HepG2 (cell line): ENCODE results near the gene CDC25C. TPM values are rescaled to one million over a fixed set of nuclear protein-coding genes. Genes with fewer than 3 reads are reported as not detected.

ENCODE experiments used
- GABPB1 ChIP-seq: IDR thresholded peaks from 2 replicates; pipeline ENCODE4 v1.6.1; 2016; ENCODE audit warnings: mild to moderate bottlenecking, missing genetic modification reagents, moderate library complexity, missing compliant biosample characterization
- GLI4 ChIP-seq: sonication (generic); formaldehyde crosslinking; IDR thresholded peaks from 2 replicates; pipeline ENCODE4 v1.5.1; 2020; ENCODE audit warnings: missing genetic modification reagents, mild to moderate bottlenecking, moderate library complexity, borderline replicate concordance
- HNF1B ChIP-seq: sonication (generic); formaldehyde crosslinking; IDR thresholded peaks from 2 replicates; pipeline ENCODE4 v1.5.1; 2020; ENCODE audit warnings: mild to moderate bottlenecking, moderate library complexity, missing genetic modification reagents
- KDM3A ChIP-seq: IDR thresholded peaks from 2 replicates; pipeline ENCODE4 v1.6.1; 2018; ENCODE audit warnings: low read depth, missing compliant biosample characterization
- NR2C2 ChIP-seq: sonication (generic); formaldehyde crosslinking; IDR thresholded peaks from 2 replicates; pipeline ENCODE4 v1.4.0; 2020; ENCODE audit warnings: missing genetic modification reagents, mild to moderate bottlenecking, moderate library complexity, borderline replicate concordance
- NR2F6 ChIP-seq, 2 experiments: IDR thresholded peaks; 2 replicates each; pipeline ENCODE4 v1.6.1; 2016; ENCODE audit warnings: antibody characterized with exemption in 1 of 2, mild to moderate bottlenecking in 1 of 2
- NRL ChIP-seq: sonication (generic); formaldehyde crosslinking; IDR thresholded peaks from 2 replicates; pipeline ENCODE4 v1.5.0; 2020; ENCODE audit warnings: missing genetic modification reagents, mild to moderate bottlenecking, moderate library complexity, borderline replicate concordance
- PATZ1 ChIP-seq: sonication (generic); formaldehyde crosslinking; IDR thresholded peaks from 2 replicates; pipeline ENCODE4 v1.4.0; 2020; ENCODE audit warnings: missing genetic modification reagents
- SMAD1 ChIP-seq: sonication (generic); formaldehyde crosslinking; IDR thresholded peaks from 2 replicates; pipeline ENCODE4 v1.4.0; 2020; ENCODE audit warnings: missing genetic modification reagents, low read depth, mild to moderate bottlenecking, borderline replicate concordance
- SP4 ChIP-seq: sonication (generic); formaldehyde crosslinking; IDR thresholded peaks from 2 replicates; pipeline ENCODE4 v1.8.1; 2023; ENCODE audit warnings: mild to moderate bottlenecking, missing genetic modification reagents
- SRF ChIP-seq: IDR thresholded peaks from 2 replicates; pipeline ENCODE4 v1.6.1; 2011; ENCODE audit warnings: mild to moderate bottlenecking, low read depth, low read length, moderate library complexity
- TAF15 ChIP-seq: fragments of 200-400 bp; formaldehyde crosslinking; IDR thresholded peaks from one replicate; pipeline ENCODE4 v1.6.1; 2018; ENCODE audit warnings: mild to moderate bottlenecking, low read depth, low read length; ENCODE audit not compliant: poor library complexity, severe bottlenecking
- TBL1XR1 ChIP-seq: fragments of 150-350 bp; IDR thresholded peaks from 2 replicates; pipeline ENCODE4 v1.6.1; 2014; ENCODE audit warnings: borderline replicate concordance, low read length; ENCODE audit not compliant: partially characterized antibody
- THRA ChIP-seq: sonication (generic); formaldehyde crosslinking; IDR thresholded peaks from 2 replicates; pipeline ENCODE4 v1.4.0; 2020; ENCODE audit warnings: missing genetic modification reagents, borderline replicate concordance
- ZFP36L1 ChIP-seq: sonication (generic); formaldehyde crosslinking; IDR thresholded peaks from 2 replicates; pipeline ENCODE4 v1.8.0; 2022; ENCODE audit warnings: mild to moderate bottlenecking, missing genetic modification reagents, moderate library complexity
- ZGPAT ChIP-seq: IDR thresholded peaks from 2 replicates; pipeline ENCODE4 v1.6.1; 2016; ENCODE audit warnings: mild to moderate bottlenecking
- ZNF563 ChIP-seq: sonication (generic); formaldehyde crosslinking; IDR thresholded peaks from 2 replicates; pipeline ENCODE4 v1.8.0; 2022; ENCODE audit warnings: mild to moderate bottlenecking, moderate library complexity, missing genetic modification reagents
- ZNF597 ChIP-seq: sonication (generic); formaldehyde crosslinking; IDR thresholded peaks from 2 replicates; pipeline ENCODE4 v1.5.0; 2020; ENCODE audit warnings: missing genetic modification reagents
- ZNF703 ChIP-seq: sonication (generic); formaldehyde crosslinking; IDR thresholded peaks from 2 replicates; pipeline ENCODE4 v1.5.1; 2020; ENCODE audit warnings: missing genetic modification reagents, mild to moderate bottlenecking, moderate library complexity, borderline replicate concordance
- ZNF775 ChIP-seq: sonication (generic); formaldehyde crosslinking; IDR thresholded peaks from 2 replicates; pipeline ENCODE4 v1.4.0; 2020; ENCODE audit warnings: missing genetic modification reagents, mild to moderate bottlenecking, moderate library complexity, borderline replicate concordance
- polyA plus RNA-seq, 8 experiments: library from polyadenylated mRNA; depleted of rRNA in 3 of 8; stranded (reverse) in 7 of 8; unstranded in 1 of 8; fragments of >200 nt; fragmentation: Illumina TruSeq in 4 of 8; extraction: Trizol in 4 of 8; gene quantifications; 2 replicates each; pipeline versions ENCODE4 v1.2.1 to v1.2.3, GENCODE V29; 2011 to 2016; ENCODE audit warnings: low read depth in 4 of 8, missing spikeins in 1 of 8, mixed read lengths in 1 of 8; ENCODE audit not compliant: insufficient read depth in 1 of 8
- total RNA-seq, 5 experiments: library from RNA; depleted of rRNA; stranded (reverse); fragments of >200 nt; fragmentation: Illumina TruSeq; extraction: Trizol; gene quantifications; 2 replicates each; pipeline ENCODE4 v1.2.3, GENCODE V29; 2016; ENCODE audit warnings: low read depth in 1 of 5

The CDC25C gene
- total and polyA plus RNA-seq, 2 of the 13 experiments (the other 11 are each of a cell fraction or from before 2014, with no cell fraction given): 17.7 to 27.6 TPM

- TF ChIP-seq SP4 (CRISPR knock-in tag) (peak; percentile 86), KDM3A (CRISPR knock-in tag) (0 out of 2 replicates have a peak, but pooled peaks have one; percentile 52), ZGPAT (CRISPR knock-in tag) (peak; percentile 84; the same call in 1 of the 2 replicates), TBL1XR1 (peak; percentile 75), TAF15 (peak; percentile 95), ZNF597 (no peak), GLI4 (no peak), HNF1B (CRISPR knock-in tag) (0 out of 2 replicates have a peak, but pooled peaks have one; percentile 37), NR2F6 (IDR thresholded peaks at IDR 0.05) (no peak), NR2F6 (CRISPR knock-in tag; IDR thresholded peaks at IDR 0.05) (0 out of 2 replicates have a peak, but pooled peaks have one; percentile 10), ZNF775 (CRISPR knock-in tag) (no peak), ZNF563 (CRISPR knock-in tag) (0 out of 2 replicates have a peak, but pooled peaks have one; percentile 1), GABPB1 (CRISPR knock-in tag) (peak; percentile 67), SMAD1 (CRISPR knock-in tag) (peak; percentile 52; the same call in 1 of the 2 replicates), PATZ1 (CRISPR knock-in tag) (peak; percentile 48), SRF (0 out of 2 replicates have a peak, but pooled peaks have one; percentile 6), NRL (CRISPR knock-in tag) (no peak), ZNF703 (CRISPR knock-in tag) (no peak), NR2C2 (CRISPR knock-in tag) (0 out of 2 replicates have a peak, but pooled peaks have one; percentile 12), ZFP36L1 (no peak), THRA (CRISPR knock-in tag) (peak; percentile 14; the same call in 1 of the 2 replicates)
These were observed 20.6 kb upstream of the CDC25C start, which contains the start of gene KDM3B (continued) for GRCh38 chr5:138352071-138352721.
